GM18507 (cell line): ENCODE results near the gene KNG1.
"Not testable (repeated sequence)": the region's sequence is repeated elsewhere in the genome, so short reads cannot be mapped to it uniquely, and the experiment has no call there.

ENCODE experiments used
- DNase-seq: peaks from one replicate; pipeline ENCODE4 v3.0.0; 2011; ENCODE audit warnings: low read depth; ENCODE audit not compliant: insufficient read length; ENCODE audit errors: extremely low spot score
- FAIRE-seq: peaks from 2 replicates; lab custom pipeline; 2011; peaks lifted over from hg19 to GRCh38; lab: Jason Lieb, UNC

The KNG1 gene

GRCh38 chr3:186717039-186717457 is at the start of gene KNG1:
Gene KNG1, plus strand, starts transcription at chr3:186717359. Its CDS starts 184 bp downstream, at chr3:186717543.
- DNase-seq: no peak
- no peak for FAIRE-seq

- no peak for FAIRE-seq
- no peak for DNase-seq
Measured at GRCh38 chr3:186668426-186668825, 48.7 kb upstream of the KNG1 start.

DNA sequence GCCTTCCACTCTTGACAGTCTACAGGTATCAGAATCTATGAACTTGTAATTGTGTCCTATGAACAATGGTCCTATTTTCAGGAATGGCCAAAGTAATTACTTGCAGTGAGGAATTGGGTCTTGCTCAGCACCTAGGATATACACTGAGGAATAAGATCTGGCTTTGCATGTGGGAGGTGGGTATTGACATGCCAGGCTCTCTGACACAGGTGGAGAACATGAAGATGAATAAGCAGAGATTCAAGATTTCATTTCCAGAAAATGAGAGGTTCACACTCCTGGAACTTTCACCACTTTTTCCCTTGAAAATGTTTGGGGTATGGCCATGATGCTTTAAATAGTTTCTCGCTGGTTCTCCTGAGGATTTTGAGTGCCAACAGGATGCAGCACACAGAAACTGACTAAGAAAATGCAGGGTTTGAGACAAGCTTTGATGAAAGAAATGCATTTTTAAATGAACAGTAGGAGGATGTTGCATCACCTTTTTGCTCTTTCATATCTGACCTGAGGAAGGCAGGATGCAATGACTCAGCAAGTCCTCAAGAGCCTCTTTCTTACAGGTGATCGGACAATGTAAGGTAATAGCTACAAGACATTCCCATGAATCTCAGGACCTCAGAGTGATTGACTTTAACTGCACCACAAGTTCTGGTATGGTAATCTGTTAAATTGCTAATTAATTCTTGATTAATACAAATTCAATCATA is 47.6 kb upstream of the KNG1 start:
- DNase-seq (no peak), FAIRE-seq (peak; percentile 42)

DNA sequence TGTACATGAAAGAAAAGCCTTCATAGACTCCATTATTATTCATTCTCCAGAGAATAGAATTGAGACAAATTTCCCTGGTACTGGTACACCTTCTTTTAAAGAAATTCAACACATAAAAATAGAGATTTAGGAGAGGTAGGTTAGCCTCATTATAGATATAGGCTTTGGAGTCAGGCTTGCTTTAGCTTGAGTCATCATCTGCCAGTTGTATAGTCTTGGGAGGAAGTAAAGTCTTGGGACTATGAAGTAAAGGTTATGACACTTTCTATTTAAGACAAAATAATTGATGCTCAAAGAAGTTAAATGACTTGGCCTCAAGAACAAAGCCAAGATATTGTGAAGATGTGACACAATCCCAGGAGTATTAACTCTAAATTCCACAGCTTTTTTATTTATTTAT is 47.0 kb upstream of the KNG1 start:
- no peak for FAIRE-seq
- DNase-seq: no peak

- FAIRE-seq (no peak), DNase-seq (no peak)
Measured at GRCh38 chr3:186671051-186671450, 46.1 kb upstream of the KNG1 start.

- DNase-seq: no peak
- FAIRE-seq: no peak
Measured at GRCh38 chr3:186678604-186679003, 38.6 kb upstream of the KNG1 start.

GRCh38 chr3:186679151-186679550 is 38.0 kb upstream of the KNG1 start:
- FAIRE-seq: no peak

DNA sequence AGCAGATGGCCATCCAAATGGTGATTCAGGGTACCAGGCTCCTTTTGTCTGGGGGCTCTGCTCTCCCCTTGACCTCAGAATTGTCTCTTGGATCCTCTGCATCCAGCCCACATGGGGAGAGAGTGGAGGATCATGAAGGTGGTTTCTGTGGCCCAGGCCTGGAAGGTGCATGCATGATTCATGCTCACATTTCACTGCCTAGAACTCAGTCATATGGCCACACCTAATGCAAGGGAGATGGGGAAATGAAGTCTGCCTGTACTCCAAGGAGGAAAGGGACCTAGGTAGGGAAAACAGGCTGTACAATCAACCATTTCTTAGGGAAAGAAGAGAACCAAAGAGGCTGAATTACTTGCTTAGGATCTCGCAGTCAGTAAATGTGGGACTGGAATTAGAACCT is 36.3 kb upstream of the KNG1 start:
- DNase-seq (no peak), FAIRE-seq (no peak)

More at GRCh38 chr3:186679151-186679550, 38.0 kb upstream of the KNG1 start:
- DNase-seq: no peak

- DNase-seq (no peak), FAIRE-seq (no peak)
Measured at GRCh38 chr3:186682812-186683211, 34.3 kb upstream of the KNG1 start.

DNA sequence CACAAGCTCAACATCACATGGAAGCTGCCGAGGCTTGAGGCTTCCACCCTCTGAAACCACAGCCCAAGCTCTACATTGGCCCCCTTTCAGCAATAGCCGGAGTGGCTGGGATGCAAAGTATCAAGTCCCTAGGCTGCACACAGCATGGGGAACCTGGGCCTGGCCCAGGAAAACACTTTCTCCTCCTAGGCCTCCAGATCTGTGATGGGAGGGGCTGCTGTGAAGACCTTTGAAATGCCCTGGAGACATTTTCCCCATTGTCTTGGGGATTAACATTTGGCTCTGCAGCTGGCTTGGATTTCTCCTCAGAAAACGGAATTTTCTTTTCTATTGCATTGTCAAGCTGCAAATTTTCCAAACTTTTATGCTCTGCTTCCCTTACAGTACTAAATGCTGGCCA is 33.2 kb upstream of the KNG1 start:
- DNase-seq: no peak
- FAIRE-seq: no peak

DNA sequence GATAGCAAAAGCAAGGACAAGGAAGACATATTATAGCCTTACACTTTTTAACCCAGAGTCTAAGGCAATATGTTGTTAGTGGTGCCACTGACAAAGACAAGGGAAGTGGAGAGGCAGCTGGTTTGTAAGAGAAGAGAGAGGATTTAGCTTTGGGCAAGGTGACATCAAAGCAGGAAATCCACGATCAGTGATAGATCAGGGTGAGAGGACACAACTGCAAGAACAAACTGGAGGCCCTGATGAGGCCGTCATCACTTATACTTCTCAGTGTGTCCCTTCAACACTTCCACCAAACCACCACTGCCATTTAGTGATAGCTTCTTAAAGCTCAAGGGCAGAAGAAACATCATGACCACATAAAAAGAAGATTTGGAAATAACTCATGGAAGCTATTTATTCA is 30.7 kb upstream of the KNG1 start:
- not testable (repeated sequence) for DNase-seq, FAIRE-seq

DNA sequence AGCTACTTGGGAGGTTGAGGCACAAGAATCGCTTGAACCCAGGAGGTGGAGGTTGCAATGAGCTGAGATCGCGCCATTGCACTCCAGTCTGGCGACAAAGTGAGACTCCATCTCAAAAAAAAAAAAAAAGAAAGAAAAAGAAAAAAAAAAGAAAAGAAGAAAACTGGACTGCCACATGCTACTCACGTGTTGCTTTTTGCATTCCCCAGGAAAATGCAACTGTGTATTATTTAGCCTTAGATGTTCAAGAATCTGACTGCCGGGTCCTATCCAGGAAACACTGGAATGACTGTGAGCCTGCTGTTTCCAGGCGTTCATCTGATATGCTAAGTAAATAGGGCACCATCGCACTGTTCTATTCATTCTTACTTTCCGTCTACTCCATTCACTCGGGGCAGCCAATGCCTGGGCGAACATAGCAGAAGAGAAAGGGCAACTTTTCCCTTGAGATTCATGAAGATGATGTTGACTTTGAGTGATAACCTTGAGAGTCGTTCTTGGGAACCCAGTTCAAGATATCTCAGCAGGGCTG is 30.0 kb upstream of the KNG1 start:
- FAIRE-seq (no peak), DNase-seq (no peak)

DNA sequence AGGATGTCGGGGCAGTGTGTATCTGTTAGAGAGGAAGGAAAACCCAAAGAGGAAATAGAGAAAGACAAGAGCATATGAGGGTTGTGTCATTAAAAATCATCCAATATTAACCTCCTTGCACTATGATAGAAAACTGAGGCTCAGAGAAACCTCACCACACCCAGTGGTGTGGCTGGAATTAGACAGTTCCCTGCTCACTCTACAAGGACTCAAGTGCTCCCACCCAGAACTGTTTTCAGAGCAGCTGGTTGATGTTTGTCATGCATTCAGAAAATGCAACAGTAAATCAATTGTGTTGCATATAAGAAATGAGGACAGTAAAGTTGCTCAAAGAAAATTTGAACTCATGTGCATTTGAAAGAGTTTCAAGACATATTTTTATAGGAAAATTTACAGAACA is 26.9 kb upstream of the KNG1 start:
- FAIRE-seq, DNase-seq: not testable (repeated sequence)

DNA sequence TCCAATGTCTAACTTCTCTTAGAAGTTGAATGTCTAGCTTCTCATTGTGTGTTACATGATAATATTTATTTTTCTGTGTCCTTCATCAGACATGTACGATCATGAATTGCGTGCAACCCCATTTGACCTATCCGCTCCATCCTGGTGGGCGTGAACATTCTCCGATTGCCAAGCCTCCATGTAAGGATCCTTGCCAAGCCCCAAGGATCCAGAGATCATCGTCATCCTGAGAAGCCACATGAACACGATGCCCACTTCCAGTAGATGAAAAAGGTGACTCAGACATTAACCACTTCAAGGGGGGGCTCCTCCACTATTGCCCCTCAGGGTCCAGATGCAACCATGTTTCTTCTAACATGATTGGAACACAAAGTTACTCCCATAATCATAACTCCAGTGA is 25.5 kb upstream of the KNG1 start:
- DNase-seq (no peak), FAIRE-seq (no peak)

- DNase-seq: no peak
- no peak for FAIRE-seq
Measured at GRCh38 chr3:186693843-186694242, 23.3 kb upstream of the KNG1 start.

- no peak for FAIRE-seq
- no peak for DNase-seq
Measured at GRCh38 chr3:186694288-186695032, 22.7 kb upstream of the KNG1 start.

DNA sequence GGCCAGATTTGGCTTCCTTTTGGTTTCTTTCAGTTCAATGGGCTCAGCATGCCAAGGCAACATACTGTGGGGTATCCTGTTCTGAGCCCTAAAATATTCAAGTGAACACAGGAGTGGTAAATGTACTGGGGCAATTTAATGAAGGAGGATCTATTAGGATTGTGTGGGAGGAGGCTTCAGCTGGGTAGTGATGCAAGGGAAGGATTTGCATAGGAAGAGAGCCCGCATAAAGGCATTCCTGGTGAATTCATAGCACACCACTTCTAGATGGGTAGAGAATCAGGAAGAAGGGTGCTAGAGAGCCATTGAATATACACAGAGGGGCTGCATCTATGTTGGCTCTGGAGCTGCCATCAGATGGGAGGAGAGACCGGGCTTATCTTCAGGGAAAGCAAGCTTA is 20.6 kb upstream of the KNG1 start:
- FAIRE-seq: no peak
- no peak for DNase-seq

GRCh38 chr3:186697510-186697909 is 19.6 kb upstream of the KNG1 start:
- FAIRE-seq (no peak), DNase-seq (no peak)

GRCh38 chr3:186700267-186700666 is 16.9 kb upstream of the KNG1 start:
- FAIRE-seq (no peak), DNase-seq (no peak)

DNA sequence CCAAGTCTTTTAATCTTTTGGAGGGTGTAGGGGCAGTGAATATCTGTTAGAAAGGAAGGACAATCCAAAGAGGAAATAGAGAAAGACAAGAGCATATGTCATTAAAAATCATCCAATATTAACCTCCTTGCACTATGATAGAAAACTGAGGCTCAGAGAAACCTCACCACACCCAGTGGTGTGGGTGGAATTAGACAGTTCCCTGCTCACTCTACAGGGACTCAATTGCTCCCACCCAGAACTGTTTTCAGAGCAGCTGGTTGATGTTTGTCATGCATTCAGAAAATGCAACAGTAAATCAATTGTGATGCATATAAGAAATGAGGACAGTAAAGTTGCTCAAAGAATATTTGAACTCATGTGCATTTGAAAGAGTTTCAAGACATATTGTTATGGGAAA is 14.7 kb upstream of the KNG1 start:
- DNase-seq, FAIRE-seq: not testable (repeated sequence)
